ENCODE data around the gene HS3ST4. TPM values are rescaled to one million over a fixed set of nuclear protein-coding genes. Genes with fewer than 3 reads are reported as not detected.

The HS3ST4 gene
- 1 to 10 TPM in 1 of 4 donors, under 1 TPM in 3; 0.15 to 4.6 (median 0.37) TPM for total RNA-seq

DNA sequence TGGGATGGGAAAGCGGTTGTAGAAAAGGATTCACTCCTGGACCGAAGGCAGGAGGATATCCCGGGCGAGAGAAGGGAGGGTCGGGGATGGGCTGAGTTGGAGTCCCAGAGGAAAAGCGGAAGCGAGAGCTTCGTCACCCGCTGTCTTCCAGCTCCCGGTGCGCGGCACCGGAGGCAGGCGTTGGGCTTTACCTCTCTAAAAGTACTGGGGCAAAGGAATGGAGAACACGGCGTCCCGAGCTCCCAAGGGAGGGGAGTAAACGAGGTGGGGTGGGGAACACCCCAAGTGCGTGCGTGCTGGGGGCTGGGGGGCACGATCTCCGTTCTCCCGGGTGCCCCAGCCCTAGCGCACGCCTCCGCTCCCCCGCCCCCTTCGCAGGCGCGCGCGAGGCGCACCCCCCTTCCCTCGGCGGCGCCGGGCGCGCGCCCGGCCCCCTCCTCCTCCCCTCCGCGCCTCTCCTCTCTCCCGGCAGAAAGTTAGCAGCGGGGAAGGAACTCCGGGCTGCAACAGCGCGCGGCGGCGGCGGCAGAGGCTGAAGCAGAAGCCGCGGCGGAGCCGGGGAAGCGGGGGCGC lies at the start of gene HS3ST4:
Gene HS3ST4, plus strand, starts transcription at position 441 of the 573 bp plus-strand sequence.
- Histone ChIP-seq H3K27me3 (peaks cover 0 to 78% (median 7%) of the 10 kb centered on the region in 4 donors), H3K4me1 (peaks cover 0 to 23% (median 7%) of the 10 kb centered on the region in 3 donors), H3K9me3 (no peaks in the 10 kb centered on the region), H3K4me3 (peak within 1 kb of the TSS; percentile 33 to 65 (median 40)), H3K36me3 (no peaks in the 10 kb centered on the region), H3K27ac (no peak within 1 kb of the TSS)
- DNase-seq = no peak
- no peak for TF ChIP-seq POLR2A (IDR thresholded peaks at IDR 0.05)
- TF ChIP-seq, protein P1, sequence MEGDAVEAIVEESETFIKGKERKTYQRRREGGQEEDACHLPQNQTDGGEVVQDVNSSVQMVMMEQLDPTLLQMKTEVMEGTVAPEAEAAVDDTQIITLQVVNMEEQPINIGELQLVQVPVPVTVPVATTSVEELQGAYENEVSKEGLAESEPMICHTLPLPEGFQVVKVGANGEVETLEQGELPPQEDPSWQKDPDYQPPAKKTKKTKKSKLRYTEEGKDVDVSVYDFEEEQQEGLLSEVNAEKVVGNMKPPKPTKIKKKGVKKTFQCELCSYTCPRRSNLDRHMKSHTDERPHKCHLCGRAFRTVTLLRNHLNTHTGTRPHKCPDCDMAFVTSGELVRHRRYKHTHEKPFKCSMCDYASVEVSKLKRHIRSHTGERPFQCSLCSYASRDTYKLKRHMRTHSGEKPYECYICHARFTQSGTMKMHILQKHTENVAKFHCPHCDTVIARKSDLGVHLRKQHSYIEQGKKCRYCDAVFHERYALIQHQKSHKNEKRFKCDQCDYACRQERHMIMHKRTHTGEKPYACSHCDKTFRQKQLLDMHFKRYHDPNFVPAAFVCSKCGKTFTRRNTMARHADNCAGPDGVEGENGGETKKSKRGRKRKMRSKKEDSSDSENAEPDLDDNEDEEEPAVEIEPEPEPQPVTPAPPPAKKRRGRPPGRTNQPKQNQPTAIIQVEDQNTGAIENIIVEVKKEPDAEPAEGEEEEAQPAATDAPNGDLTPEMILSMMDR (IDR thresholded peaks at IDR 0.05) = no peak
- WGBS, 2 donors = 0 to 3% methylated on average over 14 to 18 of the region's 58 CpGs
- intact Hi-C loops (cut with DNase I) = no loop called here

DNA sequence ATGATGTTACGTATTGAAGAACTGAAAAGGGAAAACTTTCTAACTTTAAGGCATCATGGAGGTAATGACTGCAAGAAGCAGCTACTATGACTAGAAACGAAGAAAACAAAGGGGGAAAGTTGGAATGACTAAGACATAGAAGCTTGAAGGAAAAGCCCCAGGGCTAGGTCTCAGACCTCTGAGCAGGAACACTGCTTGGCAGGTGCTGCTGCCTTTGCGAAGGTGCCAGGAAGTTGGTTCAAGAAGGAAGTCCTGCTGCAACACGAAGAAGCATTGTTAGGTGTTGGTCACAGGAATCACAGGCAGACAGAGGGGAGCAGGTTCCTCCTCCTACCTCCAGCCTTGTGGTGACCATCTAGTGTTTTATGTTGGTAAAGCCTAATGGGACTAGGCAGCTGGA lies 48.1 kb upstream of the HS3ST4 start:
- intact Hi-C loops (cut with DNase I) = no loop called here
- Histone ChIP-seq H3K4me3 (no peak overlapping the region), H3K4me1 (no peaks in the 10 kb centered on the region), H3K27ac (no peak overlapping the region), H3K36me3 (no peaks in the 10 kb centered on the region), H3K27me3 (peaks cover 0 to 3% (median 0%) of the 10 kb centered on the region in 4 donors), H3K9me3 (no peaks in the 10 kb centered on the region)
- TF ChIP-seq, protein P1 (IDR thresholded peaks at IDR 0.05) = no peak
- TF ChIP-seq POLR2A (IDR thresholded peaks at IDR 0.05) = no peak
- DNase-seq = no peak
- WGBS, 2 donors = 24 to 29% methylated on average over 4 of the region's 4 CpGs

DNA sequence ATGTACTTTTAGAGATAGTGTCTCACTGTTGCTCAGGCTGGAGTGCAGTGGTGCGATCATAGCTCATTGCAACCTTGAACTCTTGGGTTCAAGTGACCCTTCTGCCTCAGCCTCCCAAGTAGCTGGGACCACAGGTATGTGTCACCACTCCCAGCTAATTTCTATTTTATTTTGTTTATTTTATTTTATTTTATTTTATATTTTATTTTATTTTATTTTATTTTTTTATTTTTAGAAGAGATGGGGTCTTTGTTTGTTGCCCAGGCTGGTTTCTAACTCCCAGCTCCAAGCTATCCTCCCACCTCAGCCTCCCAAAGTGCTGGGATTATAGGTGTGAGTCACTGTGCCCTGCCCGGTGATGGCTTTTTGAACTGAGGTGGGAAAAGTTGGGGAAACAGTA lies 35.1 kb upstream of the HS3ST4 start:
- Histone ChIP-seq H3K36me3 (no peaks in the 10 kb centered on the region), H3K9me3 (no peaks in the 10 kb centered on the region), H3K4me3 (no peak overlapping the region), H3K4me1 (no peaks in the 10 kb centered on the region), H3K27ac (no peak overlapping the region), H3K27me3 (no peaks in the 10 kb centered on the region)
- no peak for TF ChIP-seq POLR2A (IDR thresholded peaks at IDR 0.05)
- TF ChIP-seq, protein P1 (IDR thresholded peaks at IDR 0.05) = no peak
- intact Hi-C loops (cut with DNase I) = no loop called here
- no peak for DNase-seq
- 76 to 86% methylated on average over 2 of the region's 2 CpGs for WGBS, 2 donors

DNA sequence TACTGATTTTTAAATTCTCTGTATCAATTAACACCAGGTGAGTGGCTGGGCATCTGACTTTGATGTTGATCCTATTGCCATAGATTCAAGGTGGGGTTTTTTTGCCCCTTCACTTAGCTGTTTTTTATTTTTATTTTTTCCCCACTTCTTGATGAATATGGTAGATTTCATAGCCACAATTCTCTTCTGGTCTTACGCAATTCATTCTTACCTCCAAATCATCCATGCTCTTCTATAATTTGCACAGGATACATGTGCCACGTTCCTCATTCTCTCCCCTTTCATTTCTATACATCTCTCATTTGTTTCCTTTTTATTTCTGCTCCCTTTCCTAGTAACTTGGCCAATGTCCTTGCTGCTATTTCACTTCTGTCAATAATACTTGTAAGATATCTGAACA lies 14.9 kb upstream of the HS3ST4 start:
- TF ChIP-seq, protein P1 (IDR thresholded peaks at IDR 0.05) = no peak
- TF ChIP-seq POLR2A (IDR thresholded peaks at IDR 0.05) = no peak
- Histone ChIP-seq H3K4me1 (no peaks in the 10 kb centered on the region), H3K27ac (no peak overlapping the region), H3K4me3 (no peak overlapping the region), H3K9me3 (no peaks in the 10 kb centered on the region), H3K27me3 (no peaks in the 10 kb centered on the region), H3K36me3 (no peaks in the 10 kb centered on the region)
- 55 to 61% methylated on average over 2 of the region's 2 CpGs for WGBS, 2 donors
- intact Hi-C loops (cut with DNase I) = no loop called here
- no peak for DNase-seq

DNA sequence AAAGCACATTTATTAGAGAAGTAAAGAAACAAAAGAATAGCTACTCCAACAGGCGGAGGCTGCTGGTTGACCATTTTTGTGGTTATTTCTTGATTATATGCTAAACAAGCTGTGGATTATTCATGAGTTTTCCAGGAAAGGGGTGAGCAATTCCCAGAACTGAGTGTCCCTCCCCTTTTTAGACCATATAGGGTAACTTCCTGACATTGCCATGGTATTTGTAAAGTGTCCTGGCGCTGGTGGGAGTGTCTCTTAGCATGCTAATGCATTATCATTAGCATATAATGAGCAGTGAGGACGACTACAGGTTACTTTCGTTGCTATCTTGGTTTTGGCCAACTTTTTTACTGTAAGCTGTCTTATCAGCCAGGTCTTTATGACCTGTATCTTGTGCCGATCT lies 12.2 kb upstream of the HS3ST4 start:
- intact Hi-C loops (cut with DNase I) = no loop called here
- DNase-seq = no peak
- H3K9me3 ChIP-seq = no peaks in the 10 kb centered on the region
- TF ChIP-seq, protein P1 (IDR thresholded peaks at IDR 0.05) = no peak
- no peak for TF ChIP-seq POLR2A (IDR thresholded peaks at IDR 0.05)
- H3K4me3 ChIP-seq = no peak overlapping the region
- H3K27ac ChIP-seq = no peak overlapping the region
- H3K27me3 ChIP-seq = no peaks in the 10 kb centered on the region
- H3K4me1 ChIP-seq = no peaks in the 10 kb centered on the region
- 53 to 57% methylated on average over 4 to 5 of the region's 5 CpGs for WGBS, 2 donors
- no peaks in the 10 kb centered on the region for H3K36me3 ChIP-seq

Measured in esophagus squamous epithelium (tissue), 5 donors.